Retinal pigment epithelial cell (primary cell): ENCODE measurements around the gene GPR15.

ENCODE experiments used
- DNase-seq: peaks from one replicate; pipeline ENCODE4 v3.0.0-alpha.2; 2010; ENCODE audit warnings: low read depth
- H3K4me3 ChIP-seq: 2 replicates; pipeline ENCODE4 v1.5.1; 2011; ENCODE audit warnings: mild to moderate bottlenecking, low read length, control low read depth, moderate library complexity
- TF ChIP-seq, protein P1 (sequence below): conservative IDR thresholded peaks from 2 replicates; pipeline ENCODE4 v1.5.1; 2011; ENCODE audit warnings: low read depth, low read length, control low read depth, inconsistent platforms

GPR15 gene

DNA sequence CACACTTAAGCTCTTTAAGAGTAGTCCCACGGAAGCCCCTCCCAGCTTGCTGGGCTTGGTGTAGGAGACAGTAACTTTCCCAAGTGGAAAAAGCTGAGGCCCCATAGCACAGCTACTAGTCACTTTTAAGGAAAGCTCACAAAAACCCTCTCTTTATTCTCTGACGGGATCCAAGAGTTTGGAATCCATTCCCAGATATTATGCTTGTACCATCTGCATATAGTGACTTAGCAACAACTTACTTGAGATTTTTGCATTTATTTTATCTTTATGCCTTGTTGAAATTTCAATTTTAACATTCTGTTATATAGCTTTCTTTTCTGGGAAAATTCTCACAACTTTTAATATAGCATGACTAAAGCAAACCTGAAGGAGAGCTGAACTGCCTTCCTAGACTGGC lies 19.5 kb downstream of the GPR15 start:
- TF ChIP-seq, protein P1, sequence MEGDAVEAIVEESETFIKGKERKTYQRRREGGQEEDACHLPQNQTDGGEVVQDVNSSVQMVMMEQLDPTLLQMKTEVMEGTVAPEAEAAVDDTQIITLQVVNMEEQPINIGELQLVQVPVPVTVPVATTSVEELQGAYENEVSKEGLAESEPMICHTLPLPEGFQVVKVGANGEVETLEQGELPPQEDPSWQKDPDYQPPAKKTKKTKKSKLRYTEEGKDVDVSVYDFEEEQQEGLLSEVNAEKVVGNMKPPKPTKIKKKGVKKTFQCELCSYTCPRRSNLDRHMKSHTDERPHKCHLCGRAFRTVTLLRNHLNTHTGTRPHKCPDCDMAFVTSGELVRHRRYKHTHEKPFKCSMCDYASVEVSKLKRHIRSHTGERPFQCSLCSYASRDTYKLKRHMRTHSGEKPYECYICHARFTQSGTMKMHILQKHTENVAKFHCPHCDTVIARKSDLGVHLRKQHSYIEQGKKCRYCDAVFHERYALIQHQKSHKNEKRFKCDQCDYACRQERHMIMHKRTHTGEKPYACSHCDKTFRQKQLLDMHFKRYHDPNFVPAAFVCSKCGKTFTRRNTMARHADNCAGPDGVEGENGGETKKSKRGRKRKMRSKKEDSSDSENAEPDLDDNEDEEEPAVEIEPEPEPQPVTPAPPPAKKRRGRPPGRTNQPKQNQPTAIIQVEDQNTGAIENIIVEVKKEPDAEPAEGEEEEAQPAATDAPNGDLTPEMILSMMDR: no peak
- DNase-seq: no peak
- no peak overlapping the region for H3K4me3 ChIP-seq

DNA sequence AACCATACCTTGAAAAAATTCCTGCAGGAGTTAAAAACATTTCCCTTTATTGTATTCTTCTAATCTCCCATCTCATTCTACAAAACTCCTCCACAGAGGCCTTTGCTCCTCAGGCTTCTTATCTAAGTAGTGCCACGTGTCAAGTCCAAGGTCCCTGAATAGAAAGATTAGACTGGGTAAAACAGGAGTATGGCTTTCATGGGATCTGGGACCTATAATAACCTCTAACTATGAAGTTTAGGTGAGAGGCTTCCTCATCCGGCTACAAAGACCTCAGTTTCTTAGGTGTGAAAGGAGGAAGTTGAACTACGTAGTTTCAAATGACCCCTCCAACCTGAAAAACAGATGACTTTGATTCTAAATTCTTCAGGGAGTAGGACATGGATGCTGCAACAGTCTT lies 20.0 kb downstream of the GPR15 start:
- DNase-seq: no peak
- H3K4me3 ChIP-seq: no peak overlapping the region
- TF ChIP-seq, protein P1: no peak

DNA sequence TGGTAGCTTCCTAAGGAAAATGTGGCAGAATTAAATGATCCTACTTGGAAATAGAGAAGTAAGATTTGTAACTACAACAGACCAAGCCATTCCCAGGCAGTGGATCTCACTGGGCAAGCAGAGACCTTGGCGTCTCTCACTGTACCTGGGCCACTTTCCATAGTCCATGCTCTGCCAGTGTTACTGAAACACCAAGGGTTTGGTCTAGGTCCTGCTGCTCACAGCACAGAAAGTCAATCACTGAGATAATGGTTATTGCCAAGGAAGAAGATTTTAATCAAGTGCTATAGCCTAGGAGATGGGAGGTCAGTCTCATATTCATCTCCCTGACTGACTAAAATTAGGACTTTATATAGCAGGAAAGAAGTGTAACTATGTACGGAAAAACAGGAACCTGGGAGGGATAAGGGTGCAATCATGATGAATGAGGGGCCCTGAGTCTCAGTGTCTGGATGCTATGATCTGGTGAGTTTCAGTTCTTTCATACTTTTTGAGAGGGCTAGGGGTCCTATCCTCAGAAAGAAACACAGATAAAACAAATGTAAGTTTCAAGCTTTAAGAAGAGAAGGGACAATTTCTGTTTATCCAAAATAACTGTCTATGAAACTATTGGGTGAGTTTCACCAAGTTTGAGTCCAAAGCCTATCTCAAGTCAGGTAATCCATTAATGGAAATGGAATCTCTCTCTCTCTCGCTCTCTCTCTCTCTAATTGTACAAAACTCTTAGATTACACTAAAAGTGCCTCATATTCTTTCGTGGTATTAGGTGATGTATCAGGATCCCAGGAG lies 20.6 kb downstream of the GPR15 start:
- TF ChIP-seq, protein P1: no peak
- H3K4me3 ChIP-seq: no peak overlapping the region
- no peak for DNase-seq

- TF ChIP-seq, protein P1: no peak
- H3K4me3 ChIP-seq: no peak overlapping the region
- no peak for DNase-seq
Measured at GRCh38 chr3:98553021-98553563, 21.3 kb downstream of the GPR15 start.

- TF ChIP-seq, protein P1: no peak
- DNase-seq: no peak
- no peak overlapping the region for H3K4me3 ChIP-seq
Measured at GRCh38 chr3:98553753-98554152, 22.0 kb downstream of the GPR15 start.

DNA sequence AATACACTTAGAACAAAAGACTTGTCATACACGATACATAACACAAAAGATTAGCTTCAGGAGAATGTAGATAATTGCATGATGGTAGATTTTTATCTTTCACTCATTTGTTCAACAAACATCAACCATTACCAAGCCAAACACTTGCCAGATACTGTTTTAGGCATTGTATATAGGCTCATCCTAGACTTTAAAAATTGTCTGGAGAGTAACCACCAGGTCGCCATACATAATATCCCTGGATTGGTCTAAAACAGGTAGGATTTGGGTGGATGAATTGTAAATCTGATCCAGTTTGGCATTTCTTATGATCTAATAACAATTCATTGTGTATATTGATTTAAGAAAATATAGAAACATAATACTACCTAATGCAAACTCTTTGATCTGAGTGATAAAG lies 22.8 kb downstream of the GPR15 start:
- TF ChIP-seq, protein P1: no peak
- no peak for DNase-seq
- H3K4me3 ChIP-seq: no peak overlapping the region

DNA sequence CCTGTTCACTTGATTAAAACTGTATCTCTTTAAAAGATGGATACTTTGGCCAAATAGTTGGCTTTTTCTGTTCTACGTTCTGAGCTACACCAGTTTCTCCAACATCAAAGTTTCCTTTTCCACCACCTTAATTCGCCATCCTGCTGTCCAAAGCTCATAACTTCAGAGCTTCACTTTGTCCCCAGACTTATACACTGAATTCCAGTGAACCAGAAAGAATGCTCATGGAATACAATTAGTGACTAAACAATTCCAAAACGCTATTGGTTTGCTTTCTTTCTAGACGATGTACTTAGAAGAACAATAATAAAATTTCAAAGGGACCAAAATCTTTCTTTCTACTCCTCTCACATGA lies 23.2 kb downstream of the GPR15 start:
- no peak for DNase-seq
- TF ChIP-seq, protein P1: no peak

More for the DNA sequence above, 23.2 kb downstream of the GPR15 start:
- no peak overlapping the region for H3K4me3 ChIP-seq
